HFF-Myc (cell line): Measurements from ENCODE around the gene SBF2.
A peak's percentile ranks its signal among the peaks of the same experiment; 100 is the strongest.

Experiments used
- DNase-seq: peaks from one replicate; pipeline ENCODE4 v3.0.0-alpha.2; 2011; ENCODE audit warnings: low read depth; ENCODE audit errors: extremely low read depth
- H3K4me3 ChIP-seq: replicated peaks from 2 replicates; pipeline ENCODE4 v1.5.1; 2011; ENCODE audit warnings: low read depth, mild to moderate bottlenecking, control low read depth, low read length
- TF ChIP-seq, protein P1 (sequence below): IDR thresholded peaks from 2 replicates; pipeline ENCODE4 v1.5.1; 2012; ENCODE audit warnings: mild to moderate bottlenecking, low read depth, low read length, control low read depth; ENCODE audit errors: missing control alignments

Gene SBF2

DNA sequence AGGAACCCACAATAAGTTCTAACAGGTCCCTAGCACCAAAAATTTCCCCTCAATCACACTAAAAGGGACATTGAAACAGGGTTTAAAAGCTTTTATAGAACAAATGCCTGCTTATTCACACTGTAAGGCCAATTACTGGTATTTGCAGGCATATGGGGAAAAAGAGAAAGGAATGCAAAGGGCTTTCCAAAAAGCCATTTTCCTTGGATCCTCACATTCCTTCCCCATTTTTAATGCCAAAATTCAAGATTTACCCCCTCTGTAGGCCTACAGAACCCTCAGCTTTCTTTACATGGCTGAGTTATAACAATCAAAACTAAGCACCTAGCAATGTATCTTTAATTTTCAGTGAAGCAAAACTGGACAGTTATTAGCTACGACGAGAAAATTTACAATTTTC lies 102.0 kb downstream of the SBF2 start:
- H3K4me3 ChIP-seq: no peak overlapping the region
- TF ChIP-seq, protein P1, sequence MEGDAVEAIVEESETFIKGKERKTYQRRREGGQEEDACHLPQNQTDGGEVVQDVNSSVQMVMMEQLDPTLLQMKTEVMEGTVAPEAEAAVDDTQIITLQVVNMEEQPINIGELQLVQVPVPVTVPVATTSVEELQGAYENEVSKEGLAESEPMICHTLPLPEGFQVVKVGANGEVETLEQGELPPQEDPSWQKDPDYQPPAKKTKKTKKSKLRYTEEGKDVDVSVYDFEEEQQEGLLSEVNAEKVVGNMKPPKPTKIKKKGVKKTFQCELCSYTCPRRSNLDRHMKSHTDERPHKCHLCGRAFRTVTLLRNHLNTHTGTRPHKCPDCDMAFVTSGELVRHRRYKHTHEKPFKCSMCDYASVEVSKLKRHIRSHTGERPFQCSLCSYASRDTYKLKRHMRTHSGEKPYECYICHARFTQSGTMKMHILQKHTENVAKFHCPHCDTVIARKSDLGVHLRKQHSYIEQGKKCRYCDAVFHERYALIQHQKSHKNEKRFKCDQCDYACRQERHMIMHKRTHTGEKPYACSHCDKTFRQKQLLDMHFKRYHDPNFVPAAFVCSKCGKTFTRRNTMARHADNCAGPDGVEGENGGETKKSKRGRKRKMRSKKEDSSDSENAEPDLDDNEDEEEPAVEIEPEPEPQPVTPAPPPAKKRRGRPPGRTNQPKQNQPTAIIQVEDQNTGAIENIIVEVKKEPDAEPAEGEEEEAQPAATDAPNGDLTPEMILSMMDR: no peak

DNA sequence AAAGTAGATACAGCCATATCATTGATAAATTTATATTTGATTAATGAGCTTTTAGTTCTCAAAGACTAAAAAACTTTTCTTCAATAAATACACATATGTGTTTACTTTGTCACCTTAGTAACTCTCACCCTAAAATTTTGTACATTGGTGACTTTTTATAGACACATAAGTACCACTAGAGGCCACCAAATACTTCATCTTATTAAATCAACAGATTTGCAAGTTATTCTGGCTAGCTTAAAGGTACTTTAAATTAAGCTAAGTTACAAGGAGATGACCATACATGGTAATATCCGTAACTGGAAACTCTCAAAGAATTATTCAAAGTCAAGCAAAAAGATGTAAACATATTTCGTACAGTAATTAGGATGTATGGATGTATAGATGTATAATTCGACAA lies 112.2 kb downstream of the SBF2 start:
- peak; percentile 21 for DNase-seq
- no peak overlapping the region for H3K4me3 ChIP-seq
- TF ChIP-seq, protein P1: peak; percentile 3

More for the DNA sequence above, 102.0 kb downstream of the SBF2 start:
- no peak for DNase-seq

DNA sequence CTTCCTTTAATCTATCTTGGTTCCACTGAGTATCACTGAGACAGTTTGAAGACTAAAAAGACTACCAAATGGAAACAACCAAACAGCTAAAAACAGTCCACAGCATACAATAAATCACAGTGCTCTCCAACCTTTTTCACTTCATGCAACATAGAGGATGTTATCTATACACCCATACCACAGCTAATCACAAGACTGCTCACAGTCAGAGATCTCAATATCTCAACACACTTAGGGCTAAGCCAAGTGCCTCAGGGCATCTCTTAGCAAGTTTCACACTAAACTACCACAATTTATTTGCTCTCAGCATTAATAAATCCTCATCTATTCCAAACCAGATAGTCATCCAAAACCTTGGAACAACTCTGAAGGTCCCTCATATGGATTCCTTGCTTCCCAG lies 129.4 kb downstream of the SBF2 start:
- DNase-seq: no peak

DNA sequence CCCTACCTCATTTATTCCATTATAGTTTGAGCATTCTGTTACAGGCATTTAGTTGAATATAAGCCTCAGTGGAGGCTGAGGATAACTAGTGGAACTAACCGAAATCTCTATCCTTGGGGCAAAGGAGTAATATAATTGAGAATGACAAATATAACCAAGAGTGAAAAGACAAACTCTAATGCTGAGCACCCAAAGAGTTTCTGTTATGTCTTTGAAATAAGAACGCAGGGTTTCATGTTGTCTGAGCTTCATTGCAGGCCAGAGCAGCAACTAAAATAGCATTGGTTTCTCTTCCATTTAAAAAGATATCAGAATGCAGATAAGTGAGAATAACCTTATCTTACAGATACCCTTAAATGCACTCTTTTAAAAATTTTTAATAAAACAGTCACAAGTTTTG lies 131.8 kb downstream of the SBF2 start:
- no peak overlapping the region for H3K4me3 ChIP-seq
- no peak for DNase-seq
- TF ChIP-seq, protein P1: no peak

More for the DNA sequence above, 129.4 kb downstream of the SBF2 start:
- TF ChIP-seq, protein P1: no peak
- no peak overlapping the region for H3K4me3 ChIP-seq

DNA sequence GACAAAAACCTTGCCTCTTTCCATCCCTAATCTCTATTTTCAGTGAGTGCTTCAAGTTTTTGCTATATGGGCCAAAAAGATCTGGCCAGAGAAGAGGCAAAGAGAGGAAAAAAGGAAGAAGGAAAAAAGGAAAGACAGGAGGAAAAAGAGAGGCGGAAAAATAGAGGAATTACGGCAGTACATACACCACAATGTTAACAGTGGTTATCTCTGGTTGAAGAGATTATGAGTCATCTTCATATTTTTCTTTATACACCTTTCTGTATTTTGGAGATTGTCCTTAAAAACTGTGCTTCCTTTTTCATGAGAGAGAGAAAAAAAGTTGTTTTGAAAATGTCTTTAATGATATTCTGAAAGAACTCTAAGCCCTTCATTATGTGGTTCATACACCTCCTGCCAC lies 133.7 kb downstream of the SBF2 start:
- TF ChIP-seq, protein P1: no peak
- no peak overlapping the region for H3K4me3 ChIP-seq
- DNase-seq: no peak

DNA sequence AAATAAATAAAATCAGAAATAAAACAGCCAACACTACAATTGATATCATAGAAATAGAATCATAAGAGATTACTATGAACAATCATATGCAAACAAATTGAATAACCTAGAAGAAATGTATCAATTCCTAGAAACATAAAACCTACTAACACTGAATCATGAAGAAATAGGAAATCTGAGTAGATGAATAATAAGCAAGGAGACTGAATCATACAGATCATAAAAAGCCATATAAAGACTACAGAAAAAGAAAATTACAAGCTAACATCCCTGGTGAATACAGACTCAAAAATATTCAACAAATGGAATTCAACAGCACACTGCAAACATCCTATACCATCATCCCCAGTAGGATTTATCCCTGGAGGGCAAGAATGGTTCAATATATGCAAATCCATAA lies 135.6 kb downstream of the SBF2 start:
- no peak overlapping the region for H3K4me3 ChIP-seq
- no peak for DNase-seq
- TF ChIP-seq, protein P1: no peak

DNA sequence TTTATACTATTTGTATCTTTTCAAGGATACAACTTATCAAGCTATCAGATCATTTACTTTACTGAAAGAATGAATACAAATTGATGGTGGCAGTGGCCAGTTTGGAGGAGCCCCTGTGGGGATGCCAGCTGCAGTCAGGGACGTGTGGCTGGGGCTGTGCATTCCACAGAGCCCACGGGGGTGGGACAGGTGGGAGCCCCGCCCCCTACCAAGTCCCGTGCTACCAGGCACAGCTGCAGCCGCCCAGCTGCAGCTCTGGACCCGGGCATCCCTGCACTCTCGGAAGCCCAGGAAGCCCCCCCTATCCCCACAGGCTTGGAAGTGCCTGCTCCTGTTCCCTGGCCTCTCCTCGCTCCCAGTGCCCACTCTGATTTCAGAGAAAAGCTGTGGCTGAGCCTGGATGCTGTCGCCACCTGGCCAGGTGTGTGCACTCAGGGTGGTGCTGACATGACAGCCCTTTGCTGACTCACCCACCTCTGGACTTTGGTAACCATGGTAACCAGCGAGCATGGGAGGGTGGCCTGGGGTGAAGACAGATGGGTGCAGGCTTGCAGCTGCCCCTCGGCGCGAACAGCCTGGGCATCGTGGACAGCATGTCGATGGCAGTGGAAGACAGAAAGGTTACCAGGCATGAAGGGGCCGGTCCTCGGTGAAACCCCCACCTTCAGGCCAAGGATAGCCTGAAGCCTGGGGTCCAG lies 138.1 kb downstream of the SBF2 start:
- no peak overlapping the region for H3K4me3 ChIP-seq
- no peak for DNase-seq
- TF ChIP-seq, protein P1: no peak
